Measurements from ENCODE around the gene FIZ1.

- TF ChIP-seq CTCF (IDR thresholded peaks at IDR 0.05; ENCODE audit: poor library complexity, severe bottlenecking) (no peak), REST (IDR thresholded peaks at IDR 0.05; ENCODE audit: borderline replicate concordance) (no peak), TAF1 (IDR thresholded peaks at IDR 0.05; ENCODE audit: low read depth) (no peak), EZH2 (IDR thresholded peaks at IDR 0.05; ENCODE audit: borderline replicate concordance, insufficient read depth, low read length, poor library complexity, severe bottlenecking) (no peak), EP300 (conservative IDR thresholded peaks at IDR 0.05; ENCODE audit: poor library complexity, severe bottlenecking) (no peak), SMC3 (conservative IDR thresholded peaks at IDR 0.05; ENCODE audit: poor library complexity) (no peak), POLR2AphosphoS5 (IDR thresholded peaks at IDR 0.05) (no peak)
These were observed 14.1 kb upstream of the FIZ1 start for GRCh38 chr19:55613396-55613795.
